Hepatocyte (in vitro differentiated cells): Measurements from ENCODE around the gene OR56A5.

Experiments used
- EZH2 ChIP-seq: fragments of 200-600 bp; sonication (generic); IDR thresholded peaks from 2 replicates; pipeline ENCODE4 v1.6.1; 2016; ENCODE audit warnings: antibody characterized with exemption, mild to moderate bottlenecking, borderline replicate concordance
- TF ChIP-seq, protein P1 (sequence below): fragments of 200-600 bp; sonication (generic); IDR thresholded peaks from 2 replicates; pipeline ENCODE4 v1.5.1; 2016; ENCODE audit warnings: antibody characterized with exemption, mild to moderate bottlenecking; ENCODE audit not compliant: poor library complexity

DNA sequence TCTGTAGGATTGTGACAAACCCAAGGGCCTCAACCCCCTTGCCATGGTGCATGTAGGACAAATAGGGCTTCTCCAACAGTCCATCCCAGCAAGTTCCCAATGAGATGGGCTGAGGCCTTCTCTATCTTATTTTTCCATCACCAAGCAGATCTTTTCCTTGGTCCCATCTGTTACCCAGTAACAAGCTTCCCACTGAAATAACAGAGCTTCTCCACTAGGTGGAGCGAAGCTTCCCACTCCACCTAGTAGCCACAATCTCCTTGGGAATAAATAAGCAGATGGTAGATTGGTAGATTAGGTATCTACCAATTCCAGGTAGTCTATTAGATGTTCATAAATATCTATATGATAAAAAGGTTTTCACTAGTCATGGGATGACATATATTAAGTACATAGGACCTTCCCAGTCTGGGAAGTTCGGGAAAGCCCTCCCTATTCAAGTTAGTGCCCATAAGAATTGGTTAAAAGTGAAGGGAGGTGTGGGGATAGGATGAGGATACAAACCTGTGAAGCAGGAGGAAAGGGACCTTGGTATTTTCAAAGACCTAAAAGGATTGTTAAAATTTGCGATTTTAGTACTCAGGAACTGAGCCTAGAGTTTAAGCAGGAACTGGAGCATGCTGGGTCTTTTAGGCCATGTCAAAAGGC lies 24.4 kb upstream of the OR56A5 start:
- TF ChIP-seq, protein P1, sequence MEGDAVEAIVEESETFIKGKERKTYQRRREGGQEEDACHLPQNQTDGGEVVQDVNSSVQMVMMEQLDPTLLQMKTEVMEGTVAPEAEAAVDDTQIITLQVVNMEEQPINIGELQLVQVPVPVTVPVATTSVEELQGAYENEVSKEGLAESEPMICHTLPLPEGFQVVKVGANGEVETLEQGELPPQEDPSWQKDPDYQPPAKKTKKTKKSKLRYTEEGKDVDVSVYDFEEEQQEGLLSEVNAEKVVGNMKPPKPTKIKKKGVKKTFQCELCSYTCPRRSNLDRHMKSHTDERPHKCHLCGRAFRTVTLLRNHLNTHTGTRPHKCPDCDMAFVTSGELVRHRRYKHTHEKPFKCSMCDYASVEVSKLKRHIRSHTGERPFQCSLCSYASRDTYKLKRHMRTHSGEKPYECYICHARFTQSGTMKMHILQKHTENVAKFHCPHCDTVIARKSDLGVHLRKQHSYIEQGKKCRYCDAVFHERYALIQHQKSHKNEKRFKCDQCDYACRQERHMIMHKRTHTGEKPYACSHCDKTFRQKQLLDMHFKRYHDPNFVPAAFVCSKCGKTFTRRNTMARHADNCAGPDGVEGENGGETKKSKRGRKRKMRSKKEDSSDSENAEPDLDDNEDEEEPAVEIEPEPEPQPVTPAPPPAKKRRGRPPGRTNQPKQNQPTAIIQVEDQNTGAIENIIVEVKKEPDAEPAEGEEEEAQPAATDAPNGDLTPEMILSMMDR: peak; percentile 52
- no peak for TF ChIP-seq EZH2
